Tibial artery (tissue), 4 donors: ENCODE data around the gene MDFI.

Experiments used
- DNase-seq, 2 donors: peaks; one replicate each; pipeline ENCODE4 v3.0.0-alpha.2; 2019
- H3K27ac ChIP-seq, 2 donors: fragments of 200-600 bp; sonication (generic) in 1 of 2; 1 replicate in 1 of 2; 2 replicates in 1 of 2; pipeline ENCODE4 v1.5.1; 2018 to 2019; ENCODE audit warnings: mild to moderate bottlenecking in 1 of 2
- H3K27me3 ChIP-seq, 2 donors: fragments of 200-600 bp; sonication (generic) in 1 of 2; one replicate each; pipeline versions ENCODE4 v1.5.1 to v1.6.0; 2016 to 2019
- H3K36me3 ChIP-seq, 3 donors: fragments of 200-600 bp; sonication (generic) in 2 of 3; one replicate each; pipeline ENCODE4 v1.5.1; 2016 to 2019; ENCODE audit warnings: mild to moderate bottlenecking in 2 of 3
- H3K4me1 ChIP-seq, 4 donors: fragments of 200-600 bp; sonication (generic) in 2 of 4; 1 replicate in 3 of 4; 2 replicates in 1 of 4; pipeline ENCODE4 v1.5.1; 2016 to 2019
- H3K4me3 ChIP-seq, 2 donors: fragments of 200-600 bp; sonication (generic) in 1 of 2; 1 replicate in 1 of 2; 2 replicates in 1 of 2; pipeline ENCODE4 v1.5.1; 2018 to 2019; ENCODE audit warnings: mild to moderate bottlenecking in 2 of 2
- H3K9me3 ChIP-seq, 3 donors: fragments of 200-600 bp; sonication (generic) in 1 of 3; one replicate each; pipeline ENCODE4 v1.5.1; 2016 to 2019
- intact Hi-C: fragments of 100-400 bp; cut with DNase I; formaldehyde crosslinking; loops from one replicate; pipeline ENCODE4 v1.15.0; 2023; ENCODE audit warnings: low total_unique reads
- TF ChIP-seq, protein P1 (sequence below), 2 experiments: fragments of 200-600 bp in 1 of 2; fragments of 450-650 bp in 1 of 2; IDR thresholded peaks; one replicate each; pipeline ENCODE4 v1.5.1; 2017 to 2019; ENCODE audit warnings: antibody characterized with exemption in 2 of 2, mild to moderate bottlenecking in 1 of 2, moderate library complexity in 1 of 2

Gene MDFI

DNA sequence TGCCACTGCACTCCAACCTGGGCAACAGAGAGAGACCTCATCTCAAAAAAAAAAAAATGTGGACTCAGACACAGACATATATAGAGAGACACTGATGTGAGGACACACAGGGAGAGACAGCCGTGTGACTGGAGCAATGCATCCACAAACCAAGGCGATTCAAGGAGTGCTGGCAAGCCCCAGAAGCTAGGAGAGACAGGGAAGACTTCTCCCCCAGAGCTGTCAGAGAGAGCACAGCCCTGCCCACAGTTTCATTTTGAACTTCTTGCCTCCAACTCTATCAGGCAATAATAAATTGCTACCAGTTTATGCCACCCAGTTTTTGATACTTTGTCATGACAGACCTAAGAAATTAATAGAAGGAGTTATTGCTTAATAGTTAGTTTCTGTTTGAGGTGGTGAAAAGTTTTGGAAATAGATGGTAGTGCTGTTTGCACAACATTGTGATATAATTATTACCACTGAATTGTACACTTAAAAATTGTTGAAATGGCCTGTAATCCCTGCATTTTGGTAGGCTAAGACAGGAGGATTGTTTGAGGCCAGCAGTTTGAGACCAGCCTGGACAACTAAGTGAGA, 5.1 kb upstream of the MDFI start:
- Histone ChIP-seq H3K27ac (no peak overlapping the region), H3K9me3 (no peaks in the 10 kb centered on the region), H3K4me1 (peaks cover 0 to 18% (median 14%) of the 10 kb centered on the region in 4 donors), H3K4me3 (no peak overlapping the region), H3K36me3 (no peaks in the 10 kb centered on the region), H3K27me3 (peaks cover 5 to 51% of the 10 kb centered on the region in 2 donors)
- no peak for DNase-seq
- TF ChIP-seq, protein P1, sequence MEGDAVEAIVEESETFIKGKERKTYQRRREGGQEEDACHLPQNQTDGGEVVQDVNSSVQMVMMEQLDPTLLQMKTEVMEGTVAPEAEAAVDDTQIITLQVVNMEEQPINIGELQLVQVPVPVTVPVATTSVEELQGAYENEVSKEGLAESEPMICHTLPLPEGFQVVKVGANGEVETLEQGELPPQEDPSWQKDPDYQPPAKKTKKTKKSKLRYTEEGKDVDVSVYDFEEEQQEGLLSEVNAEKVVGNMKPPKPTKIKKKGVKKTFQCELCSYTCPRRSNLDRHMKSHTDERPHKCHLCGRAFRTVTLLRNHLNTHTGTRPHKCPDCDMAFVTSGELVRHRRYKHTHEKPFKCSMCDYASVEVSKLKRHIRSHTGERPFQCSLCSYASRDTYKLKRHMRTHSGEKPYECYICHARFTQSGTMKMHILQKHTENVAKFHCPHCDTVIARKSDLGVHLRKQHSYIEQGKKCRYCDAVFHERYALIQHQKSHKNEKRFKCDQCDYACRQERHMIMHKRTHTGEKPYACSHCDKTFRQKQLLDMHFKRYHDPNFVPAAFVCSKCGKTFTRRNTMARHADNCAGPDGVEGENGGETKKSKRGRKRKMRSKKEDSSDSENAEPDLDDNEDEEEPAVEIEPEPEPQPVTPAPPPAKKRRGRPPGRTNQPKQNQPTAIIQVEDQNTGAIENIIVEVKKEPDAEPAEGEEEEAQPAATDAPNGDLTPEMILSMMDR (IDR thresholded peaks at IDR 0.05) = no peak
- intact Hi-C loops = no loop called here

DNA sequence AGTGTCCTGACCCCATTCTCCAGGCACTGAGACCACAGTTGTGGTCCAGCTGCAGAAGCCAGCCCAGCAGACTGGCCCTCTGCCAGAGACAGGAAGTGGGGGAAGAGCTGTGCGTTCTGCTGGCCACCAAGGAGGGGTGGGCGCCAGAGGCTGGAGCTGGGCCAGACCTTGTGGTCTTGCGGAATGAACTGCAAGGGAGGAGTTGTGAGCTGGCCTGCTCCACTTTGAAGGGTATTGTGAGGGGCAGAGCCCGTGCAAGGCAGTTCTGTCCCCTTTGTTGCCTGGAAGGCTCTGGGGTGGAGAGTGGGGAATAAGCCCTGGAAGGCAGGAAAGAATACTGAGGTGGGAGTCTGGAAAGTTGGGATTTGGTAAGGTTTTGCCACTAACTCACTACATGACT, 3.6 kb upstream of the MDFI start:
- DNase-seq = no peak
- H3K9me3 ChIP-seq = no peaks in the 10 kb centered on the region
- intact Hi-C loops = no loop called here

DNA sequence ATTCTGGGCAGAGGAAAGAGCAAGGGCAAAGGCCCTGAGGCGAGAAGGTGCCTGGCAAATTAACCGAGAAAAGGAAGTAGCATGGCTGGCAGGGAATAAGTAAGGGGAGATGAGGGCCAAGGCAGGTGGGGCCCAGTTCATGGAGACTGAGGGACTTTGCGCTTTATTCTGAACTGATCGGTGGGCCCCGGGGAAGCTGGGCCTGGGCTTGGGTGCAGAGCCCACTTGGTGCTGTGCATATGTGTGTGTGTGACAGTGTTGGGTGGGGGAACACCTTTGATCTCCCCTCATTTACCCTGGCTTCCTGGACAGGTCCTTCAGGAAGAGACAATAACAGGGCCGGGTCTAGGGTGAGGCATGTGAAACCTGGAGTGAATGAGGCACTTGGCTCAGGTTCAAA, 2.9 kb upstream of the MDFI start:
- Histone ChIP-seq H3K27me3 (peaks cover 5 to 63% of the 10 kb centered on the region in 2 donors), H3K27ac (no peak overlapping the region), H3K9me3 (no peaks in the 10 kb centered on the region), H3K36me3 (no peaks in the 10 kb centered on the region), H3K4me3 (no peak overlapping the region), H3K4me1 (peaks cover 0 to 38% (median 25%) of the 10 kb centered on the region in 4 donors)
- no peak for DNase-seq
- TF ChIP-seq, protein P1 (IDR thresholded peaks at IDR 0.05) = no peak
- intact Hi-C loops = no loop called here

More for the DNA sequence above, 3.6 kb upstream of the MDFI start:
- Histone ChIP-seq H3K4me3 (no peak overlapping the region), H3K36me3 (no peaks in the 10 kb centered on the region), H3K27ac (no peak overlapping the region), H3K27me3 (peaks cover 5 to 59% of the 10 kb centered on the region in 2 donors), H3K4me1 (peaks cover 0 to 33% (median 25%) of the 10 kb centered on the region in 4 donors)
- TF ChIP-seq, protein P1 (IDR thresholded peaks at IDR 0.05) = no peak

DNA sequence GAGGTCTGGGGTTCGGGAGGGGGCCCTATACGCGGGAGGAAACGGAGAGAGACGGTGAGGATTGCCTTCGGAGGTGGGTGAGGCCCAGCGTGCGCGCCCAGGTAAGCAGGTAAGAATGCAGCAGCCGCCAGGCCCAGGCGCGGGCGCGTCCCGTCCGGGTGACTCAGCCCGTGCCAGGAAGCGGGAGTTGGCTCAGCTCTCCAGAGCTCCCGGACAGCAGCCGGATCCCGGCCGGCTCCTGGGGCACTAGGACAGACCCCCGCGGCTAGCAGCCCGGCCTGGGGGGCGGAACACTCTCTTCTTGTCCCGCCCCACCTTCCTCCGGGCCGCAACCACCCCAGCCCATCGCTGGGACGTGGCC, 1.5 kb upstream of the MDFI start:
- Histone ChIP-seq H3K27ac (no peak overlapping the region), H3K4me1 (peaks cover 0 to 41% (median 25%) of the 10 kb centered on the region in 4 donors), H3K27me3 (peaks cover 5 to 62% of the 10 kb centered on the region in 2 donors), H3K4me3 (peak overlapping the region; percentile 35 to 46), H3K9me3 (no peaks in the 10 kb centered on the region), H3K36me3 (no peaks in the 10 kb centered on the region)
- intact Hi-C loops = no loop called here
- TF ChIP-seq, protein P1 (IDR thresholded peaks at IDR 0.05) = no peak
- DNase-seq = no peak

DNA sequence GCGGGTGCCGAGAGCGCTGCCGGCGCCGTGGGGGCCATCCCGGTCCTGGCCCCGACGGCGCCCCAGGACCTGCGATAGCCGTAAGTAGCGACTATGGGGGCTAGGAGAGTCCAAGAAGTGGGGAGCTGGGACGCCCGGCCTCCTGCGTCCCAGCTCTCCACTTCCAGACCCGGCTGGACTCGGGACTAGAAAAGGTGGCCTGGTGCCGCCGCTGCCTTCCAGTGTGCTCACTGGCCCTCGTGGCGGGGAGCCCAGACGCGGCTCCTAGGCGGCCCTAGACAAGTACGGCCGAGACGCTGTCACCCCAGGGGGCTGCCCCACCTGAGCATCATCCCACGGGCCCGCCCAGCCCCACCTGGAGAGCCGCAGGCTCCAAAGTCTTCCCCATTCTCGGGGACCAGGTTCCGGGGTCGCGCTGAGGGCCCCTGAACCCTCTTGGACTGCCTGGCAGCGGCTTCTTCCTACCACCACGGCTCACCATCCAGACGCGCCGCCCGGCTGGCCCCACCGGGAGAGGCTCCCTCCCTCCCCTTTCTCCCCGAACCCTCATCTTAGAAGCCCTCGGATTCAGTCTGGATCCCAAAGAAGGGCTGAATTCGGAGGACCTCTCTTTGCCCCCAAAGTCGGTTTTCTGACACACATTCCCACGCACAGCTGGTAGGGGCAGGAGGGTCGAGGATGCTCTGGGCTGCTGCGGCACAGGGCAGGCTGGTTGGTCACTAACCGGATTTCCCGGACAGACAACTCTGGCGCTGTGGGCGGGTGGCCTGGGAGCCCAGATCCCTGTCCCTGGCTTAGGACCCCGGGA, 870 bp upstream of the MDFI start:
- Histone ChIP-seq H3K4me1 (peaks cover 0 to 41% (median 25%) of the 10 kb centered on the region in 4 donors), H3K27ac (no peak overlapping the region), H3K36me3 (no peaks in the 10 kb centered on the region), H3K4me3 (peak overlapping the region; percentile 35 to 46), H3K9me3 (no peaks in the 10 kb centered on the region), H3K27me3 (peaks cover 5 to 66% of the 10 kb centered on the region in 2 donors)
- TF ChIP-seq, protein P1 (IDR thresholded peaks at IDR 0.05) = no peak
- intact Hi-C loops = no loop called here
- no peak for DNase-seq
